Neural cell (in vitro differentiated cells): ENCODE data around the gene IGSF9B.

Experiments used
- EP300 ChIP-seq: fragments of 450-650 bp; conservative IDR thresholded peaks from 2 replicates; pipeline ENCODE4 v1.6.1; 2014; ENCODE audit warnings: antibody characterized with exemption, mild to moderate bottlenecking, moderate library complexity; ENCODE audit not compliant: poor library complexity, severe bottlenecking
- EZH2 ChIP-seq: fragments of 200-600, 300-800 bp; shearing (Covaris generic), sonication (generic); IDR thresholded peaks from 2 replicates; pipeline ENCODE4 v1.6.1; 2014; ENCODE audit warnings: antibody characterized with exemption, low read length, borderline replicate concordance, mild to moderate bottlenecking; ENCODE audit not compliant: insufficient read depth, poor library complexity, severe bottlenecking
- MXI1 ChIP-seq: fragments of 450-650 bp; conservative IDR thresholded peaks from 2 replicates; pipeline ENCODE4 v1.6.1; 2014; ENCODE audit warnings: antibody characterized with exemption, mild to moderate bottlenecking; ENCODE audit not compliant: poor library complexity, severe bottlenecking
- POLR2AphosphoS5 ChIP-seq: IDR thresholded peaks from 2 replicates; pipeline ENCODE4 v1.6.1; 2012
- RAD21 ChIP-seq: fragments of 450-650 bp; conservative IDR thresholded peaks from 2 replicates; pipeline ENCODE4 v1.6.1; 2014; ENCODE audit warnings: antibody characterized with exemption, mild to moderate bottlenecking, moderate library complexity
- REST ChIP-seq: IDR thresholded peaks from 2 replicates; pipeline ENCODE4 v1.6.1; 2012; ENCODE audit warnings: borderline replicate concordance
- TF ChIP-seq, protein P1 (sequence below): fragments of 450-650 bp; IDR thresholded peaks from 2 replicates; pipeline ENCODE4 v1.5.1; 2014; ENCODE audit warnings: antibody characterized with exemption, mild to moderate bottlenecking, moderate library complexity; ENCODE audit not compliant: poor library complexity, severe bottlenecking

DNA sequence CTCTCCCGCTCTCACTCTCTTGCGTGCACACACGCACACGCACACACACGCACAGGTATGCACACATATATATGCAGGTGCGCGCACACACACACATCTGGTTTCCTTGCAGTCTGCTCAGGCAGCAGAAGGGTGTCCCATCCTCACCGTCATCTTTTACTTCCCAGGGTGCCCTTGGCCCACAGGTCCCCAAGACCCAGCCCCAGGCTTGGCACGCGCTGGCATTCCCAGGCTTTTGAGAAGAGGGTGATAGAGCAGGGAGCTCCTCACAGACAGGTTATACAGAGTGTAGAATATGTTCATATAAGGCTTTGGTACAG lies 59.5 kb downstream of the IGSF9B start:
- TF ChIP-seq EZH2 = no peak
- TF ChIP-seq, protein P1, sequence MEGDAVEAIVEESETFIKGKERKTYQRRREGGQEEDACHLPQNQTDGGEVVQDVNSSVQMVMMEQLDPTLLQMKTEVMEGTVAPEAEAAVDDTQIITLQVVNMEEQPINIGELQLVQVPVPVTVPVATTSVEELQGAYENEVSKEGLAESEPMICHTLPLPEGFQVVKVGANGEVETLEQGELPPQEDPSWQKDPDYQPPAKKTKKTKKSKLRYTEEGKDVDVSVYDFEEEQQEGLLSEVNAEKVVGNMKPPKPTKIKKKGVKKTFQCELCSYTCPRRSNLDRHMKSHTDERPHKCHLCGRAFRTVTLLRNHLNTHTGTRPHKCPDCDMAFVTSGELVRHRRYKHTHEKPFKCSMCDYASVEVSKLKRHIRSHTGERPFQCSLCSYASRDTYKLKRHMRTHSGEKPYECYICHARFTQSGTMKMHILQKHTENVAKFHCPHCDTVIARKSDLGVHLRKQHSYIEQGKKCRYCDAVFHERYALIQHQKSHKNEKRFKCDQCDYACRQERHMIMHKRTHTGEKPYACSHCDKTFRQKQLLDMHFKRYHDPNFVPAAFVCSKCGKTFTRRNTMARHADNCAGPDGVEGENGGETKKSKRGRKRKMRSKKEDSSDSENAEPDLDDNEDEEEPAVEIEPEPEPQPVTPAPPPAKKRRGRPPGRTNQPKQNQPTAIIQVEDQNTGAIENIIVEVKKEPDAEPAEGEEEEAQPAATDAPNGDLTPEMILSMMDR = no peak
- no peak for TF ChIP-seq EP300
- no peak for TF ChIP-seq MXI1
- TF ChIP-seq REST = no peak
- TF ChIP-seq RAD21 = no peak
- no peak for TF ChIP-seq POLR2AphosphoS5
